ENCODE results near the gene OR3A2. TPM values are rescaled to one million over a fixed set of nuclear protein-coding genes. Genes with fewer than 3 reads are reported as not detected.
A peak's percentile ranks its signal among the peaks of the same experiment; 100 is the strongest.
"Not testable (repeated sequence)": the region's sequence is repeated elsewhere in the genome, so short reads cannot be mapped to it uniquely, and the experiment has no call there.

OR3A2 gene
- total RNA-seq, result not detected in 3 replicates
- long read RNA-seq, result 0 reads

- Mint-ChIP-seq H3K4me3 (ENCODE audit: unreplicated experiment) (no peak within 1 kb of the TSS), H3K4me1 (ENCODE audit: low read depth) (no peaks in the 10 kb centered on the region), H3K27ac (ENCODE audit: unreplicated experiment) (no peak within 1 kb of the TSS), H3K36me3 (ENCODE audit: low read depth) (no peaks in the 10 kb centered on the region), H3K9me3 (ENCODE audit: low read depth) (peaks cover 13% of the 10 kb centered on the region), H3K27me3 (ENCODE audit: low read depth) (peaks cover 6% of the 10 kb centered on the region)
- DNase-seq (ENCODE audit: low spot score), result peak; percentile 72
- TF ChIP-seq CTCF (IDR thresholded peaks at IDR 0.05), result no peak
Observed at GRCh38 chr17:3385869-3386816, at the start of gene OR3A2. Gene OR3A2 (minus strand): TSS chr17:3386308.

GRCh38 chr17:3433741-3434140 lies 47.6 kb upstream of the OR3A2 start, which contains the start of gene OR1E2:
Gene OR1E2 (minus strand): TSS chr17:3433841. CDS start chr17:3433841, 0 bp downstream.
- Mint-ChIP-seq H3K4me3 (ENCODE audit: unreplicated experiment) (no peak within 1 kb of the TSS), H3K27me3 (ENCODE audit: low read depth) (no peaks in the 10 kb centered on the region), H3K36me3 (ENCODE audit: low read depth) (no peaks in the 10 kb centered on the region), H3K9me3 (ENCODE audit: low read depth) (peaks cover 15% of the 10 kb centered on the region), H3K4me1 (ENCODE audit: low read depth) (no peaks in the 10 kb centered on the region), H3K27ac (ENCODE audit: unreplicated experiment) (no peak within 1 kb of the TSS)
- no peak for DNase-seq (ENCODE audit: low spot score)
- TF ChIP-seq CTCF (IDR thresholded peaks at IDR 0.05), result no peak

GRCh38 chr17:3433215-3433614 lies 47.1 kb upstream of the OR3A2 start:
- not testable (repeated sequence) for H3K4me3 Mint-ChIP-seq (ENCODE audit: unreplicated experiment); DNase-seq (ENCODE audit: low spot score); H3K36me3 Mint-ChIP-seq (ENCODE audit: low read depth); H3K27ac Mint-ChIP-seq (ENCODE audit: unreplicated experiment); H3K27me3 Mint-ChIP-seq (ENCODE audit: low read depth); H3K4me1 Mint-ChIP-seq (ENCODE audit: low read depth)
- H3K9me3 Mint-ChIP-seq (ENCODE audit: low read depth), result peaks cover 20% of the 10 kb centered on the region

- Mint-ChIP-seq H3K27ac (ENCODE audit: unreplicated experiment) (no peak overlapping the region), H3K36me3 (ENCODE audit: low read depth) (no peaks in the 10 kb centered on the region), H3K9me3 (ENCODE audit: low read depth) (peaks cover 12% of the 10 kb centered on the region), H3K4me1 (ENCODE audit: low read depth) (no peaks in the 10 kb centered on the region), H3K27me3 (ENCODE audit: low read depth) (peaks cover 8% of the 10 kb centered on the region), H3K4me3 (ENCODE audit: unreplicated experiment) (no peak overlapping the region)
- DNase-seq (ENCODE audit: low spot score), result no peak
- TF ChIP-seq CTCF (IDR thresholded peaks at IDR 0.05), result no peak
Observed at GRCh38 chr17:3418222-3418621, 32.1 kb upstream of the OR3A2 start.

GRCh38 chr17:3415610-3416009 lies 29.5 kb upstream of the OR3A2 start:
- H3K27ac Mint-ChIP-seq (ENCODE audit: unreplicated experiment), result no peak overlapping the region
- H3K36me3 Mint-ChIP-seq (ENCODE audit: low read depth), result peaks cover 2% of the 10 kb centered on the region
- no peak overlapping the region for H3K4me3 Mint-ChIP-seq (ENCODE audit: unreplicated experiment)
- no peaks in the 10 kb centered on the region for H3K4me1 Mint-ChIP-seq (ENCODE audit: low read depth)
- H3K27me3 Mint-ChIP-seq (ENCODE audit: low read depth), result peaks cover 9% of the 10 kb centered on the region
- no peak for TF ChIP-seq CTCF (IDR thresholded peaks at IDR 0.05)
- no peak for DNase-seq (ENCODE audit: low spot score)
- H3K9me3 Mint-ChIP-seq (ENCODE audit: low read depth), result peaks cover 12% of the 10 kb centered on the region

- H3K4me3 Mint-ChIP-seq (ENCODE audit: unreplicated experiment); DNase-seq (ENCODE audit: low spot score); H3K36me3 Mint-ChIP-seq (ENCODE audit: low read depth); H3K27me3 Mint-ChIP-seq (ENCODE audit: low read depth); H3K27ac Mint-ChIP-seq (ENCODE audit: unreplicated experiment); H3K4me1 Mint-ChIP-seq (ENCODE audit: low read depth): not testable (repeated sequence)
- peaks cover 17% of the 10 kb centered on the region for H3K9me3 Mint-ChIP-seq (ENCODE audit: low read depth)
Observed at GRCh38 chr17:3412216-3412615, 26.1 kb upstream of the OR3A2 start.

Measured in chondrocyte (in vitro differentiated cells).